ENCODE results near the gene PRKCA.

Gene PRKCA

GRCh38 chr17:66420961-66421371, 118.6 kb downstream of the PRKCA start:
- Mint-ChIP-seq H3K27me3 (no peaks in the 10 kb centered on the region), H3K4me1 (ENCODE audit: low read depth) (peaks cover 67% of the 10 kb centered on the region), H3K27ac (peak overlapping the region; percentile 71), H3K36me3 (ENCODE audit: low read depth) (peaks cover 28% of the 10 kb centered on the region), H3K9me3 (no peaks in the 10 kb centered on the region), H3K4me3 (no peak overlapping the region)
- no peak for DNase-seq

GRCh38 chr17:66422186-66422585, 119.8 kb downstream of the PRKCA start:
- H3K36me3 Mint-ChIP-seq (ENCODE audit: low read depth) = peaks cover 28% of the 10 kb centered on the region
- no peaks in the 10 kb centered on the region for H3K27me3 Mint-ChIP-seq
- H3K27ac Mint-ChIP-seq = peak overlapping the region; percentile 56
- H3K4me1 Mint-ChIP-seq (ENCODE audit: low read depth) = peaks cover 65% of the 10 kb centered on the region
- H3K4me3 Mint-ChIP-seq = no peak overlapping the region
- no peak for DNase-seq
- no peaks in the 10 kb centered on the region for H3K9me3 Mint-ChIP-seq

- Mint-ChIP-seq H3K4me3 (no peak overlapping the region), H3K36me3 (ENCODE audit: low read depth) (peaks cover 28% of the 10 kb centered on the region), H3K27me3 (no peaks in the 10 kb centered on the region), H3K4me1 (ENCODE audit: low read depth) (peaks cover 65% of the 10 kb centered on the region), H3K27ac (peak overlapping the region; percentile 27), H3K9me3 (no peaks in the 10 kb centered on the region)
- DNase-seq = no peak
Measured at GRCh38 chr17:66423056-66423955, 120.9 kb downstream of the PRKCA start.

- Mint-ChIP-seq H3K9me3 (no peaks in the 10 kb centered on the region), H3K27me3 (no peaks in the 10 kb centered on the region), H3K4me3 (no peak overlapping the region), H3K36me3 (ENCODE audit: low read depth) (peaks cover 27% of the 10 kb centered on the region), H3K27ac (peak overlapping the region; percentile 76), H3K4me1 (ENCODE audit: low read depth) (peaks cover 73% of the 10 kb centered on the region)
- no peak for DNase-seq
Measured at GRCh38 chr17:66425756-66426396, 123.5 kb downstream of the PRKCA start.

GRCh38 chr17:66426397-66427033, 124.1 kb downstream of the PRKCA start:
- Mint-ChIP-seq H3K36me3 (ENCODE audit: low read depth) (peaks cover 22% of the 10 kb centered on the region), H3K9me3 (no peaks in the 10 kb centered on the region), H3K27ac (peak overlapping the region; percentile 76), H3K27me3 (no peaks in the 10 kb centered on the region), H3K4me3 (no peak overlapping the region), H3K4me1 (ENCODE audit: low read depth) (peaks cover 73% of the 10 kb centered on the region)
- DNase-seq = no peak

- Mint-ChIP-seq H3K36me3 (ENCODE audit: low read depth) (peaks cover 17% of the 10 kb centered on the region), H3K4me1 (ENCODE audit: low read depth) (peaks cover 74% of the 10 kb centered on the region), H3K9me3 (no peaks in the 10 kb centered on the region), H3K27ac (no peak overlapping the region), H3K27me3 (no peaks in the 10 kb centered on the region), H3K4me3 (no peak overlapping the region)
- no peak for DNase-seq
Measured at GRCh38 chr17:66427134-66427533, 124.7 kb downstream of the PRKCA start.

GRCh38 chr17:66429680-66430079, 127.3 kb downstream of the PRKCA start:
- peaks cover 12% of the 10 kb centered on the region for H3K36me3 Mint-ChIP-seq (ENCODE audit: low read depth)
- H3K27ac Mint-ChIP-seq = no peak overlapping the region
- peaks cover 72% of the 10 kb centered on the region for H3K4me1 Mint-ChIP-seq (ENCODE audit: low read depth)
- H3K27me3 Mint-ChIP-seq = no peaks in the 10 kb centered on the region
- no peak overlapping the region for H3K4me3 Mint-ChIP-seq
- DNase-seq = no peak
- H3K9me3 Mint-ChIP-seq = no peaks in the 10 kb centered on the region

- Mint-ChIP-seq H3K4me3 (no peak overlapping the region), H3K4me1 (ENCODE audit: low read depth) (peaks cover 59% of the 10 kb centered on the region), H3K36me3 (ENCODE audit: low read depth) (no peaks in the 10 kb centered on the region), H3K27me3 (no peaks in the 10 kb centered on the region), H3K27ac (peak overlapping the region; percentile 35), H3K9me3 (no peaks in the 10 kb centered on the region)
- DNase-seq = no peak
Measured at GRCh38 chr17:66430846-66431795, 128.7 kb downstream of the PRKCA start.

GRCh38 chr17:66431910-66432309, 129.5 kb downstream of the PRKCA start:
- Mint-ChIP-seq H3K4me3 (no peak overlapping the region), H3K4me1 (ENCODE audit: low read depth) (peaks cover 53% of the 10 kb centered on the region), H3K36me3 (ENCODE audit: low read depth) (no peaks in the 10 kb centered on the region), H3K9me3 (no peaks in the 10 kb centered on the region), H3K27ac (no peak overlapping the region), H3K27me3 (no peaks in the 10 kb centered on the region)
- DNase-seq = no peak

GRCh38 chr17:66432411-66432957, 130.1 kb downstream of the PRKCA start:
- peak overlapping the region; percentile 56 for H3K27ac Mint-ChIP-seq
- peaks cover 50% of the 10 kb centered on the region for H3K4me1 Mint-ChIP-seq (ENCODE audit: low read depth)

GRCh38 chr17:66432996-66433551, 130.7 kb downstream of the PRKCA start:
- peak overlapping the region; percentile 20 for H3K27ac Mint-ChIP-seq
- peaks cover 3% of the 10 kb centered on the region for H3K36me3 Mint-ChIP-seq (ENCODE audit: low read depth)
- H3K4me1 Mint-ChIP-seq (ENCODE audit: low read depth) = peaks cover 51% of the 10 kb centered on the region
- no peak overlapping the region for H3K4me3 Mint-ChIP-seq
- H3K9me3 Mint-ChIP-seq = peaks cover under 1% of the 10 kb centered on the region
- no peaks in the 10 kb centered on the region for H3K27me3 Mint-ChIP-seq
- DNase-seq = no peak

More at GRCh38 chr17:66432411-66432957, 130.1 kb downstream of the PRKCA start:
- Mint-ChIP-seq H3K36me3 (ENCODE audit: low read depth) (no peaks in the 10 kb centered on the region), H3K27me3 (no peaks in the 10 kb centered on the region), H3K4me3 (no peak overlapping the region), H3K9me3 (no peaks in the 10 kb centered on the region)
- no peak for DNase-seq

- H3K4me1 Mint-ChIP-seq (ENCODE audit: low read depth) = peaks cover 54% of the 10 kb centered on the region
- no peak overlapping the region for H3K4me3 Mint-ChIP-seq
- no peak overlapping the region for H3K27ac Mint-ChIP-seq
- no peak for DNase-seq
- peaks cover 6% of the 10 kb centered on the region for H3K9me3 Mint-ChIP-seq
- no peaks in the 10 kb centered on the region for H3K27me3 Mint-ChIP-seq
- H3K36me3 Mint-ChIP-seq (ENCODE audit: low read depth) = peaks cover 16% of the 10 kb centered on the region
Measured at GRCh38 chr17:66435182-66435581, 132.8 kb downstream of the PRKCA start.

GRCh38 chr17:66436631-66437030, 134.2 kb downstream of the PRKCA start:
- H3K4me3 Mint-ChIP-seq = no peak overlapping the region
- DNase-seq = no peak
- peaks cover 52% of the 10 kb centered on the region for H3K4me1 Mint-ChIP-seq (ENCODE audit: low read depth)
- H3K27ac Mint-ChIP-seq = no peak overlapping the region
- H3K9me3 Mint-ChIP-seq = peaks cover 6% of the 10 kb centered on the region
- H3K27me3 Mint-ChIP-seq = no peaks in the 10 kb centered on the region
- H3K36me3 Mint-ChIP-seq (ENCODE audit: low read depth) = peaks cover 25% of the 10 kb centered on the region

All from activated T-cell treated with anti-CD3 and anti-CD28 coated beads, Interleukin-2, amount 50 U/mL, for 24 hours (primary cell).